HG03442 (cell line): Measurements from ENCODE around the gene MIER1.
A peak's percentile ranks its signal among the peaks of the same experiment; 100 is the strongest.
"Not testable (repeated sequence)": the region's sequence is repeated elsewhere in the genome, so short reads cannot be mapped to it uniquely, and the experiment has no call there.

Source experiments
- ATAC-seq: cut with Tn5 transposase; IDR thresholded peaks from one replicate; pipeline ENCODE4 v1.9.1; 2021; ENCODE audit warnings: mild to moderate bottlenecking, moderate library complexity; ENCODE audit not compliant: unreplicated experiment

Gene MIER1

DNA sequence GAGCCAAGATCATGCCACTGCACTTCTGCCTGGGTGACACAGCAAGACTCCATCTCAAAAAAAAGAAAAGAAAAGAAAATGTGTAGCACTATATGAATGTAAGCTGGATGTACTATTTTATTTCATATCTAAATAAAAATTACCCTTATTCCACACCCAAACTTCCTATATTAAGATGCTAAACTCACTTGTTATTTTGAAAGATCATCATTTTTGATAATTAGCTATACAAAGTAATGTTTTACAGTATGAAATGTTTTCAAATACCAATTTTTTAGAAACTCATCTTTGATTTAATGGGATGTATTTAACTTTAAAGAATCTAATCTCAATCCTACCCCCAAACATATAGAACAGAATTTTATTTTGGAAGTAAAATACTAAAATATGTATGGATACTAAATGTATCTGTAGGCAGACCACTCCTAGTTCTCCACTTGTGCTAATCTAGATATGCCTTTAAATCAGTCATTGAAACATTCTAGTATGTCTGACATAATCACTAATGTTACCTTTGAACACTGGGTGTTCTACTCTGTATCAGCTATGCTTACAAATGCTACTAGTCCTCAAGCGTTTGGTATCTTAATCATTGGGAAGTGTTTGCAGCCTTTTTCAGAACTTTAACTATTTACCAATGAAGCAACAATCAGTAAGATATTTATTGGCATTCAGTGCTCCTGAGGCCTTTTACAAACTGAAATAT is 12.9 kb downstream of the MIER1 start:
- ATAC-seq: no peak

DNA sequence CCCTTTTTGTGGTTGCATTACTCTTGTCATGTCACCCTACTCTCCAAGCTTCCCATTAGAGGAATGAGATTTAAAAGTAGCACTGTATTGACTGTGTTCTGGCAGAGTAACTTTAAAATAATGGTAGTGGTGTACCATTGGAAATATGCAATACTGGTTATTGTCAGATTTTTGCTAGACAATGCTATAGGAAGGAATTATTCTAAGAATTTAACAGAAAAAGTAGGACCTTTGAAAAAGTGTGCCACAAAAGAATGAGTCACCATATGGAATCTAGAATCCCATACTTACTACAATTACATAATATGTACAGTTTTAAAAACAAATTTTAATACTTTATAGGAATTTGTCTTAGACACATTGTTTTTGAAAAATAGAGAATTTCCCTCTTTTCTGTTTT is 13.8 kb downstream of the MIER1 start:
- no peak for ATAC-seq

DNA sequence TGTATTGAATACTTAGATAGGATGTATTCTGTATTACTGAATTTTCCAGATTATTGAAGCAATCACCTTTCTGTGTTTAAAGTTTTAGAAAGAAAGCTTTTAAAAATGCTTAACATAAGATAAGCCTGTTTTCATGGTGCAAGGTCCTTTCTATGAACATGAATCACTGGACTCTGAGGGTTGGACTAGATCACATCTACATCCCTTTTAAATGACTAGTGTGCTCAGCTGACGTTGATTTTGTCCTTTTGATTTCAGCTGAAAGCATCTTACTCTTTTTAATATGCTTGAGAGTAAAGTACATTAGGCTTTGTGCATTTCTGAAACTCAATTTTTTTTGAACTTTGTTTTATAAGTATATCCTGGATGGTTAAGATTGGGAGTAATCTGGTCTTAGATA is 16.2 kb downstream of the MIER1 start:
- no peak for ATAC-seq

DNA sequence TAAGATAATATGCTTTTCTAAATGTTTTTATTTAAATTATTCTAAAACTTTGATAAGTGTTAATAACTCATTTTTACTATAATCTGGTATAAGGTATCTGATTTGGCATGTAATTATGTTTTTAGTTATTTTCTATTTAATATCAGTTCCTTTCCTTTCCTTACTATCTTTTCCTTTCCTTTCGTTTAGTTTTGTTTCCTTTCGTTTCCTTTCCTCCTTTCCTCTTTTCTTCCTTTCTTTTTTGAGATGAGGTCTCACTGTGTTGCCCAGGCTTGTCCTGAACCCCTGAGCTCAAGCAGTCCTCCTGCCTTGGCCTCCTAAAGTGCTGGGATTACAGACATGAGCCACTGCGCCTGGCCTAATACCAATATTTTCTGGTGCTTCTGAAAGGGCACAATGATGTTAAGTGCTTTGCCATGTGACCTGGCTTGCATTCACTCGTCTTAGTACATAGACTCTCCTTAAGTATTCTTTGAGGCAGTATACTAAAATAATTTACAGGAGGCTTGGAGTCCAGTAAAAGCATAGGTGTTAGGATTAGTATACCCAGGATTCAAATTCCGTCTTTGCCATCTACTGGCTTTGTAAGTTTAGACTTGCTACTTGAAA is 18.7 kb downstream of the MIER1 start:
- no peak for ATAC-seq

DNA sequence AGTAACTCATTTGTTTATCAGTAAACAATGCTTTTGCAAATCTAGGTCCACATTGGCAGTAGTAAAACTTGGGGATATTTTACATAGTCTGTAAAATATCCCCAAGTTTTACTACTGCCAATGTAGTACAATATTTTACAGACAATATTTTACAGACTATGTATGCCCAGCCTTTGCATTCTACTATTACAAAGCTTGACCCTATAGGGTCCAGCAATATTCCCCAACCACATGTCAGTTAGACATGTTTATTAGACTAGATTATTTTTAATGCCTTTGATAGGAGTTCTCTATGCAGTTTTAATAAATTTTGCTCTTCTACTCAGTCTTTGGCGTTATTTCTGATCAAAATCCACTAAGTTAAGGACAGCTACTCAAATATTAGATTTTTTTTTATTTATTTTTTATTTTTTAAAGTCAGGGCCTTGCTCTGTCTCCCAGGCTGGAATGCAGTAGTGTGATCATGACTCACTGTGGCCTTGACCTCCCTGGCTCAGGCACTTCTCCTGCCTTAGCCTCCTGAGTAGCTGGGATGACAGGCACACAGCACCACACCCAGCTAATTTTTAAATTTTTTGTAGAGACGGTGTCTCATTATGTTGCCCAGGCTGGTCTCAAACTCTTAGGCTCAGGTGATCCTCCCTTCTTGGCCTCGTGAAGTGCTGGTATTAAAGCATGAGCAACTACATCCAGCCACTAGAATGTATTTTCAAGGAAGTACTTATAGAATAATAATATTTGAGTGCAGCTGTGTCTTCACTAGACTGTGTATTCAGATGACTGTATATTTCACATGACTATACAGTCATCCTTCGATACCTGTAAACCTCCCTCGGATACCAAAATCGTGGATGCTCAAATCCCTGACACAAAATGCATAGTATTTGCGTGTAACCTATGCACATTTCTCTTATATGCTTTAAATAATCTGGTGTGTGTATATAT is 19.8 kb downstream of the MIER1 start:
- no peak for ATAC-seq

DNA sequence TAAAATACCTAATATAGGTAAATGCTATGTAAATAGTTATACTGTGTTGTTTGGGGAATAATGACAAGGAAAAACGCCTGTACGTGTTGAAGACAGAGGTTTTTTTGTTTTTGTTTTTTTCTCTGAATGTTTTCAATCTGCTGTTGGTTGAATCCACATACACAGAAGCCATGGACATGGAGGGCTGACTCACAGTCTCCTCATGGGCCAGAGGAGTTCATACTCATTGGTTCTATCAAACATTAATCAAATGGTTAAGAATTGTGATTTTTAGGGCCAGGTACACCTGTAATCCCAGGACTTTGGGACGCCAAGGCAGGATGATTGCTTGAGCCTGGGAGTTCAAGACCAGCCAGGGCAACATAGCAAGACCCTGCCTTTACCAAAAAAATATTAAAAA is 20.5 kb downstream of the MIER1 start:
- no peak for ATAC-seq

DNA sequence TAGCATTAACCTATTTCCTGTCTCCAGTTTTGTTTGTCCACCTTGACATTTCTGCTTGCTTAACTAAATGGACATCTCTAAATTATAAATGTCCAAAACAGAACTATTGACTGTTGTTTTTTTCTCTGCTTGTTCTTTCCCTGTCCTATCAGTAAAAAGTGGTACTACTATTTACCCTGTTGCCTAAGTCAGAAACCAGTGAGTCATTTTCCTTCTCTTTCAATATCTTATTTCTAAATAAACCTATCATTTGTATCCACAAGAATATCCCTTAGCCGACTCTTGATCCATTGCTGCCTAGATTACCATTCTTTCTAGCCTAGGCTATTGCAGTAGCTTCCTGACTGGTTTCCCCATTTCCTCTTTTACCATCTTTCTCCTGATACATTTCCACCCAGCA is 22.5 kb downstream of the MIER1 start:
- ATAC-seq: no peak

DNA sequence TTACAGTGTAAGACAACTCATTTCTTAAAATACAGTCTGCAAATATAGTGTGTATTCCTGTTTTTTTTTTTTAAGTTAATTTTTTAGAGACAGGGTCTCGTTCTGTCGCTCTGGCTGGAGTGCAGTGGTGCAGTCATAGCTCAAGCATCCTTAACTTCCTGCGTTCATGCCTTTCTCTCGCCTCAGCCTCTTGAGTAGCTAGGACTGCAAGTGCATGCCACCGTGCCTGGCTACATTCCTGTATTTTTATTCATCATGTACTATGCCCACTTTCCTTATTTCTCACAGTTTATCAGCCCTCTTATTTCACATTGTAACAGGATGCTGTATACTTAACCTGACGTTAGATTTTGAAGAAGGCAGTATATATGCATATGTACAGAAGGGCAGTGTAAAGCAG is 26.7 kb downstream of the MIER1 start:
- ATAC-seq: no peak

DNA sequence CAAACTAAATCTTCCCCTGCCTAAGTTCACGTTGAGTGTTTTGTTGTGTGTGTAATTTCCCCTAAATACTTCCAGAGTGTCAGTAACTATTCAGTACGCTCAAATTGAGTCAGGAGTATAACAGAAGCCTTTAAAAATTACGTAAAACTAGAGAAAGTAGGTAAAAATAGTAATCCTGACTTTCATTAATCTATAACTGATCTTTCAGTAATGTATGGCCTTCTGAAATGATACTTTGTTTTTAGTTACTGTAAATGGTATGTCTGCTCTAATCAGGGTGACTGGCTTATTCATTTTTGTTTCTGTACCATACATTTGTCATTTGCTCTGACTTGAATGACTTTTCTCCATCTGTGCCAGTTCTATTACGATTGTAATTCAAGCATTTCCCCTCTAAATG is 29.4 kb downstream of the MIER1 start:
- no peak for ATAC-seq

DNA sequence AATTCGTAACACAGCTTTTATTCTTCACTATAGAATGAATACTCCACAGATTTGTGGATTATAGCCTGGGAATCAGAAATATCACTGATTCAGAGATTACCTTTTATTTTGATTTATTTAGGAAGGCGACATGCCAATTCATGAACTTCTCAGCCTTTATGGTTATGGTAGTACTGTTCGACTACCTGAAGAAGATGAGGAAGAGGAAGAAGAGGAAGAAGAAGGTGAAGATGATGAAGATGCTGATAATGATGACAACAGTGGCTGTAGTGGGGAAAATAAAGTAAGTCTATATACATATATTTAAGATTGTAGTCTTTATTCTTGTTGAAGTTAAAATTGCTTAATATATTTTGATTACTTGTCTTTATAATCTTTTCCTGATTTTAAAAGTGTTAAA is 33.1 kb downstream of the MIER1 start:
- no peak for ATAC-seq

DNA sequence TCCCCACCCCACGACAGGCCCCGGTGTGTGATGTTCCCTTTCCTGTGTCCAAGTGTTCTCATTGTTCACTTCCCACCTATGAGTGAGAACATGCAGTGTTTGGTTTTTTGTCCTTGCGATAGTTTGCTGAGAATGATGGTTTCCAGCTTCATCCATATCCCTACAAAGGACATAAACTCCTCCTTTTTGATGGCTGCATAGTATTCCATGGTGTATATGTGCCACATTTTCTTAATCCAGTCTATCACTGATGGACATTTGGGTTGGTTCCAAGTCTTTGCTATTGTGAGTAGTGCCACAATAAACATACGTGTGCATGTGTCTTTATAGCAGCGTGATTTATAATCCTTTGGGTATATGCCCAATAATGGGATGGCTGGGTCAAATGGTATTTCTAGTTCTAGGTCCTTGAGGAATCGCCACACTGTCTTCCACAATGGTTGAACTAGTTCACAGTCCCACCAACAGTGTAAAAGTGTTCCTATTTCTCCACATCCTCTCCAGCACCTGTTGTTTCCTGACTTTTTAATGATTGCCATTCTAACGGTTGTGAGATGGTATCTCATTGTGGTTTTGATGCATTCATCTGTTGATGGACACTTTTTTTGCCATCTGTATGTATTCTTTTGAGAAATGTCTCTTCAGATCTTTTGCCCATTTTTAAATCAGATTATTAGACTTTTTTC is 41.5 kb downstream of the MIER1 start:
- not testable (repeated sequence) for ATAC-seq

DNA sequence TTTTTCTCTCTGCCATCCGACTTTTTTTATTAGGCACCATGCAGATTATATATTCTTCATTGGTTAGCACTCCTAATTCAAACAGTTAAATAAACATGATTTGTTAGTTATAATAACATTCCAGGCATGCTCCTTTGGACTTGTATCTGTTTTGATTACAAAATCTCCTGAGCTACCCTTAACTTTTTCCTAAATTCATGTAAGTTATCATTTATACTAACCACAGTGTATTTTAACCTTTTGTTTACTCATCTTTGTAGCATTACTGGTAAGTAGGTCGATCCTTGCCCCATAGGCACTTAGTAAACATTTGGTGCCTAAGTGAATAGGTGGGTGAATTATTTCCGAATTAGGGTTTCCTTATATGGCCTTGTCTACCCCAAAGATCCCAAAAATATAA is 43.8 kb downstream of the MIER1 start:
- no peak for ATAC-seq

DNA sequence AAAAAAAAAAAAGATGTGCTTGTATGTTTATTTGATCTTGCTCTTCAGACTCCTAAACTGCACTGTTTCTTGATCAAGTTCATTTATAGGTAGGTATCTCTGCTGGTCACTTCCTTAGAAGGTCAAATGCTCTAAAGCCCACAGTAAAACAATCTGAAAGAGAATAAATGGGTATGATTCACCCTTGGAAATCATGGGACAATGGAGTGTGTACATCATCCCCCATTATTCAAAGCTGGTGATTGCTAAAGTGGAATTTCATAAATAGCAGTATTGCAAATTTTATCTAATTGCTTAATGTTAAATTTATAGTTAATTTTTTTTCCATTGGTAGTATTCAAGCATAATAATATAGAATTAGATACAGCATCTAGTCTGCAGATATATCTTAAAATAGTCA is 53.4 kb downstream of the MIER1 start:
- ATAC-seq: no peak

DNA sequence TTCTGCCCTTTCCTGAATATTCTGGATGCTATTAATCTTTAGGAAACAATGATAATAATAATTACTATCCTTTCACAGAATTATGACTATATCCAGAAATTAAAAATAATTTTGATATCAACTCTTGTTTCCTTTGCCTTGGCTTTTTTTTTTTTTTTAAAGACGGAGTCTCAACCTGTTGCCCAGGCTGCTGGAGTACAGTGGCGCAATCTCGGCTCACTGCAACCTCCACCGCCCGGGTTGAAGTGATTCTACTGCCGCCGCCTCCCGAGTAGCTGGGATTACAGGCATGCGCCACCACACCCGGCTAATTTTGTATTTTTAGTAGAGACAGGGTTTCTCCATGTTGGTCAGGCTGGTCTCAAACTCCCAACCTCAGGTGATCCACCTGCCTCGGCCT is 54.8 kb downstream of the MIER1 start:
- not testable (repeated sequence) for ATAC-seq

DNA sequence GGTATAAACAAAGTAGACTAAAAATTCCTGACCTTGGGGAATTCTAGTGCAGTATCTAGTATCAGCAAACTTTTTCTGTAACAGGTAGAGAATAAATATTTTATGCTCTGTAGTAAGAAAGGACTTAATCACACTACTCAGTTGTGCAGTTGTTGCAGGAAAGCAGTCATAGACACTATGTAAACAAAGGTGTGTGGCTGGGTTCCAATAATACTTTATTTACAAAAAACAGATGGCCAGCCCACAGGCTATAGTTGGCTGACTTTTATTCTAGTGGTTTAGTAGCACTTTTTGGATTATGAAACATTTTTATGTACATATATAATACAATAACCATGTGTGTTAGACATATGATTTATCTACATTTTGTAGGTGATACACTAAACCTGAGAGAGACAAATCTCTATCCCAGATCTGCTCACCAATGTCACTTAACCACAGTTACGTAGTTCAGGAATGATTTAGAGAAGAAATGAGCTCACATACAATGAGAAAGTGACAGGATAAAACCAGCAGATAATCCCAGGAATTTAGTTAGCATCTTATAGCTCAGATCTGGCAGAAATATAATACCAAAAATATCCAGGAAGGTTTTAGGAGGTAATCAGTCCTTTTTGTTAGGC is 56.1 kb downstream of the MIER1 start:
- ATAC-seq: no peak

DNA sequence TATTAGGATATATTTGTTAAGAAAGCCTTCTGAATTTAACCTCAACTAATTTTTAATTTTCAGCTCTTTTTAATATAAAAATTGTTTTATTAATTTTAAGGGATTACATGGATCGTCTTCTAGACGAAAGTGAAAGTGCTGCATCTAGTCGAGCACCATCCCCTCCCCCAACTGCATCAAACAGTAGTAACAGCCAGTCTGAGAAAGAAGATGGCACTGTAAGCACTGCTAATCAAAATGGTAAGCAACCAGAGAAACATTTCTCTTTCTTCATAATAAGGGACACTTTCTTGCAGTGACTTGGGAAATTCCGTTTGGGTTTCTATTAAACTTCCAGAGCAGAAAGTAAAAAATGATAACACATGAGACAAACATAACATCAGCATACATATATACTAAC is 56.9 kb downstream of the MIER1 start:
- ATAC-seq: no peak

DNA sequence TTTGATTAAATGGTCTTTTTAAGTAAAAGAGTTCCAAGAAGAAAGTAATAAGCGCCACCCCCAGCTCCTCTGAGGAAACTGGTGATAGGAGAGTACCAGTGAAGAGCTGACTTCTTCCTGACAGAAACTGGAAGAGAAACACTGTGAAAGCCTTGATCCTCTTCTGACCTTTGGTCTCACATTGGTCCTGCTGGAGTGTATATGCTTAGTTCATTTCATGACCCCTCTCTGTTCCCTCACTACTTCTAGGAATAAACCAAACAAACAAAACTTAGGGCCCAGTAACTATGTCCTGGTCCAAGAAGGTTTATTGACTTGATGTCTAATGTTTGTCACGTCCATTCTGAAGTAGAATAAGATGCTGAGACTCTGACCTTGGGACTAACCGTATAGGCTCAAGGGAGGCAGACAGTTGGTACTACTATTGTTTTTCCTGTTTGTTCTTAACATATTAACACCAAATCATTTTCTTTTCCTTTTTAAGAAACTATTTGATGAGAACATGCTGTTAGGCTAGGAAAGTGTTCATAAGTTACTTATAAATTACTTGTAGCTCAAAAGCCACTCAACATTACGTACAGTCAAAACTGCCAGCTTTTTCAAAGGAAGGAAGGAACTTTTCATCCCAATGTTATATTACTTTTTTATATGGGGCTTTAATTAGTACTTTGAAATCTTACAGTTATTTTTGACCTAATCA is 57.9 kb downstream of the MIER1 start:
- peak; percentile 32 for ATAC-seq

DNA sequence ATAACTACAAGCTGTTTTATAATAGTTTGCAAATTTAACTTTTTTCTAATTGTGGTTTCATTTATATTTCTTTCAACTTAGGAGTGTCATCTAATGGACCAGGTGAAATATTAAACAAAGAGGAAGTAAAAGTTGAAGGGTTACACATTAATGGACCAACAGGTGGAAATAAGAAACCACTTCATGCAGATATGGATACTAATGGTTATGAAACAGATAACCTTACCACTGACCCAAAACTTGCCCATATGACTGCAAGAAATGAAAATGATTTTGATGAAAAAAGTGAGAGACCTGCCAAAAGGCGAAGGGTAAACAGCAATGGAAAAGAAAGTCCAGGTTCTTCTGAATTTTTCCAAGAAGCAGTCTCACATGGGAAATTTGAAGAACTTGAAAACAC is 59.7 kb downstream of the MIER1 start:
- ATAC-seq: peak; percentile 92

DNA sequence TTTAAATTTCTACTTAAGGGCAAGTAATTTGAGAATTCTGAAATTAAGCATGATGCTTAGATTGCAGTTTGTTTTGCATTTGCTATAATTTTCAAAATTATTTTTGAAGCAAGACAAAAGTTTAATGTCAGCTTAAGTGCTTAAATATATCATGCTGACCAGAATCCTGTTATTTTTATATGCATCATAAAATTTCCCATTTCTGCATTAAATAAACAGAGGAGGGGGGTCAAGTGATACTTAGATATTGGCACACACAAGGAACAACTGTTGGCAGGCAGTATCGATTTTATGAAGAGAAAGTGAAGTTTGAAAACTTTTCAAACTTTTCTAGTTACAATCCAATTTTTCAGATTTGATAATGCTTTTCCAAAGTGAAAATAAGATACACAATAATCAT is 61.0 kb downstream of the MIER1 start:
- ATAC-seq: no peak

DNA sequence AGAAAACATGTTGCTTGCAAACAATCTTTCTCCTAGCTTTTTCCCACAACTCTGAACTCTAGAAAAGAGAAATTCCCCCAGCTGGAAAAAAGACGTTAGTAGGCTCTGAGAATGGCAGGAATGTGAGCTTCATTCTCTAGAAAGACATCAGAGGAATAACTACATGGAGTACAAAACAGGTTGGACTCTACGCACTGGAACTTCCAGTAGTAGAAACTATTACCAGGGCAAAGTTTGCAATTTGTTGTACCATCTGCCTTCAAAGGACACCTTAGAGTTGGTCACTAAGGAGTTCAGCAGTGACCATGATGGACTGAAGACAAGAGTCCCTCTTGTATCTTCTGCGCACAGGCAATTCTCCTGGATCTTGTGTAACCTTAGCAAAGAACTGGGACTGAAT is 68.3 kb downstream of the MIER1 start:
- ATAC-seq: no peak
